Measurements from ENCODE around the gene HACD4. TPM values are rescaled to one million over a fixed set of nuclear protein-coding genes. Genes with fewer than 3 reads are reported as not detected.

The HACD4 gene
- total and polyA plus RNA-seq, 9 of the 15 experiments (the other 6 are each of a cell fraction or from before 2014, with no cell fraction given) = 0.02 TPM; not detected in 8

GRCh38 chr9:21080793-21081192, 49.4 kb upstream of the HACD4 start:
- no CpG with 5 or more reads among the region's 1 CpG for WGBS (ENCODE audit: insufficient coverage, low coverage, missing lambda C conversion rate)
- in situ Hi-C loops (cut with MboI) (no loop called here), intact Hi-C loops (cut with micrococcal nuclease) (no loop called here)
- Histone ChIP-seq H3K4me2 (ENCODE audit: insufficient read depth, low read length) (no peak overlapping the region), H2AFZ (ENCODE audit: low read depth, low read length) (no peak overlapping the region), H3K9me3 (replicated peaks; ENCODE audit: control insufficient read depth, insufficient read depth, low read depth, low read length) (no peaks in the 10 kb centered on the region), H4K20me1 (replicated peaks; ENCODE audit: control insufficient read depth, insufficient read depth, low read length) (no peaks in the 10 kb centered on the region), H3K4me1 (replicated peaks in 1 of 2; ENCODE audit: control insufficient read depth in 2 of 2, insufficient read depth in 2 of 2, low read length in 2 of 2) (no peaks in the 10 kb centered on the region), H3K9ac (ENCODE audit: insufficient read depth in 1 of 2, low read depth in 2 of 2, low read length in 2 of 2) (no peak overlapping the region), H3K9me1 (ENCODE audit: control insufficient read depth, insufficient read depth, low read length) (no peaks in the 10 kb centered on the region), H3K79me2 (ENCODE audit: control insufficient read depth, insufficient read depth, low read length) (no peaks in the 10 kb centered on the region), H3K36me3 (ENCODE audit: control insufficient read depth, insufficient read depth, low read length) (no peaks in the 10 kb centered on the region), H3K4me3 (no peak overlapping the region), H3K27ac (ENCODE audit: extremely low read depth, low read depth, low read length) (no peak overlapping the region), H3K27me3 (ENCODE audit: control insufficient read depth in 2 of 2, insufficient read depth in 2 of 2, low read length in 2 of 2) (no peaks in the 10 kb centered on the region)
- ChIA-PET POLR2A (no interaction called here), CTCF (ENCODE audit: low intra/inter-chr PET ratio) (no interaction called here)
- FAIRE-seq (no peak), DNase-seq (ENCODE audit: extremely low read depth in 1 of 4, low spot score in 3 of 4) (no peak), ATAC-seq (no peak)
- TF ChIP-seq CBX3 (IDR thresholded peaks at IDR 0.05; ENCODE audit: borderline replicate concordance in 1 of 2, low read length in 2 of 2) = no peak
- TF ChIP-seq ZFP1 (CRISPR knock-in tag; IDR thresholded peaks at IDR 0.05) = no peak
- TF ChIP-seq MAFG (tag; conservative IDR thresholded peaks at IDR 0.05) = no peak
- TF ChIP-seq, protein P1, sequence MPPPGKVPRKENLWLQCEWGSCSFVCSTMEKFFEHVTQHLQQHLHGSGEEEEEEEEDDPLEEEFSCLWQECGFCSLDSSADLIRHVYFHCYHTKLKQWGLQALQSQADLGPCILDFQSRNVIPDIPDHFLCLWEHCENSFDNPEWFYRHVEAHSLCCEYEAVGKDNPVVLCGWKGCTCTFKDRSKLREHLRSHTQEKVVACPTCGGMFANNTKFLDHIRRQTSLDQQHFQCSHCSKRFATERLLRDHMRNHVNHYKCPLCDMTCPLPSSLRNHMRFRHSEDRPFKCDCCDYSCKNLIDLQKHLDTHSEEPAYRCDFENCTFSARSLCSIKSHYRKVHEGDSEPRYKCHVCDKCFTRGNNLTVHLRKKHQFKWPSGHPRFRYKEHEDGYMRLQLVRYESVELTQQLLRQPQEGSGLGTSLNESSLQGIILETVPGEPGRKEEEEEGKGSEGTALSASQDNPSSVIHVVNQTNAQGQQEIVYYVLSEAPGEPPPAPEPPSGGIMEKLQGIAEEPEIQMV (tag; conservative IDR thresholded peaks at IDR 0.05; ENCODE audit: low read depth) = no peak
- no peak for TF ChIP-seq KAT8 (IDR thresholded peaks at IDR 0.05; ENCODE audit: low read depth)
- TF ChIP-seq PATZ1 (CRISPR knock-in tag; IDR thresholded peaks at IDR 0.05; ENCODE audit: borderline replicate concordance) = no peak
- no peak for TF ChIP-seq ATF7 (IDR thresholded peaks at IDR 0.05)
- no peak for TF ChIP-seq ZNF830 (CRISPR knock-in tag; IDR thresholded peaks at IDR 0.05)
- no peak for TF ChIP-seq RB1 (IDR thresholded peaks at IDR 0.05; ENCODE audit: low read depth)
- no peak for TF ChIP-seq ZNF75A (CRISPR knock-in tag; IDR thresholded peaks at IDR 0.05)
- TF ChIP-seq PML (IDR thresholded peaks at IDR 0.05; ENCODE audit: low read length) = no peak
- TF ChIP-seq RFX5 (IDR thresholded peaks at IDR 0.05; ENCODE audit: low read depth, low read length) = no peak
- TF ChIP-seq KLF13 (tag; IDR thresholded peaks at IDR 0.05; ENCODE audit: borderline replicate concordance, low read depth) = no peak
- no peak for TF ChIP-seq KLF6 (CRISPR knock-in tag; IDR thresholded peaks at IDR 0.05; ENCODE audit: borderline replicate concordance)
- TF ChIP-seq ZNF174 (CRISPR knock-in tag; IDR thresholded peaks at IDR 0.05) = no peak
- no peak for TF ChIP-seq OTX1 (CRISPR knock-in tag; IDR thresholded peaks at IDR 0.05)
- BruUV-seq (replicated peaks) = no TSS peak
